GM10266 (cell line): ENCODE data around the gene PRLH.

Source experiments
- DNase-seq: peaks from one replicate; pipeline ENCODE4 v3.0.0; 2012; ENCODE audit errors: extremely low spot score
- TF ChIP-seq, protein P1 (sequence below): IDR thresholded peaks from 2 replicates; pipeline ENCODE4 v1.5.1; 2012; ENCODE audit warnings: mild to moderate bottlenecking, low read depth; ENCODE audit not compliant: control insufficient read depth, insufficient read depth; ENCODE audit errors: missing control alignments

Gene PRLH

DNA sequence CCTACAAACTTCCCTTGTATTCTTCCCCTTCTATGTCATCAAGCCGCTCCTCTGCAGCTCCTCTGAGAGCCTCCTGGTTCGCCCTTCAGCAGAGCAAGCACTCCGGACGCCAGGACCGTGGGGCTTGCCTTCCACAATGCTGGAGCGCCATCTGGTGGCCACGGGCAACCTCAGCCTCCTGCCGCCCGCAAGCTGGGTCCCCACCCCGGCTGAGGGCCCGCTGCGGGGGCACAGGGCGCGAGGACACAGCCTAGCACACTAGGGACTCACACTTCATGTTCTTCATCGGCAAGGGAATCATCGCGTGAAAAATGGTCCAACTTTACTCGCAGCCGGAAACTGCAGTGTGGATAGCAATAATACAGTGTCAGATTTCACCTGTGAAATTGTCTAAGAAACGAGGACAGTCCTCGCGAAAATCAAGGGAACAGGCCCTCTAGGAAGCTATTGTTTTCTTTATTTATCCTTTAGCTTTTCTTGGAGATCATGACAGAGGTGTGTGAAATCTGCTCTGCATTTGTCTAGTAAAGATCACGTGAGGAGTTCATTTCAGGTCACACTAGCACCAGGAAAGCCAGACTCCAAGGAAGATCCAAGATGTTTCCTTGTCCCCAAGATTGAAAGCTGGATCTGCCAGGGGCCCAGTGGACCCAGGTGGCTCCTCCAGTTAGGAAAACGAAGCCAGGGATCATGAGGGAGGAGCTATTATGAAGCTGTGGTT, 5.8 kb downstream of the PRLH start:
- TF ChIP-seq, protein P1, sequence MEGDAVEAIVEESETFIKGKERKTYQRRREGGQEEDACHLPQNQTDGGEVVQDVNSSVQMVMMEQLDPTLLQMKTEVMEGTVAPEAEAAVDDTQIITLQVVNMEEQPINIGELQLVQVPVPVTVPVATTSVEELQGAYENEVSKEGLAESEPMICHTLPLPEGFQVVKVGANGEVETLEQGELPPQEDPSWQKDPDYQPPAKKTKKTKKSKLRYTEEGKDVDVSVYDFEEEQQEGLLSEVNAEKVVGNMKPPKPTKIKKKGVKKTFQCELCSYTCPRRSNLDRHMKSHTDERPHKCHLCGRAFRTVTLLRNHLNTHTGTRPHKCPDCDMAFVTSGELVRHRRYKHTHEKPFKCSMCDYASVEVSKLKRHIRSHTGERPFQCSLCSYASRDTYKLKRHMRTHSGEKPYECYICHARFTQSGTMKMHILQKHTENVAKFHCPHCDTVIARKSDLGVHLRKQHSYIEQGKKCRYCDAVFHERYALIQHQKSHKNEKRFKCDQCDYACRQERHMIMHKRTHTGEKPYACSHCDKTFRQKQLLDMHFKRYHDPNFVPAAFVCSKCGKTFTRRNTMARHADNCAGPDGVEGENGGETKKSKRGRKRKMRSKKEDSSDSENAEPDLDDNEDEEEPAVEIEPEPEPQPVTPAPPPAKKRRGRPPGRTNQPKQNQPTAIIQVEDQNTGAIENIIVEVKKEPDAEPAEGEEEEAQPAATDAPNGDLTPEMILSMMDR = peak; percentile 96

DNA sequence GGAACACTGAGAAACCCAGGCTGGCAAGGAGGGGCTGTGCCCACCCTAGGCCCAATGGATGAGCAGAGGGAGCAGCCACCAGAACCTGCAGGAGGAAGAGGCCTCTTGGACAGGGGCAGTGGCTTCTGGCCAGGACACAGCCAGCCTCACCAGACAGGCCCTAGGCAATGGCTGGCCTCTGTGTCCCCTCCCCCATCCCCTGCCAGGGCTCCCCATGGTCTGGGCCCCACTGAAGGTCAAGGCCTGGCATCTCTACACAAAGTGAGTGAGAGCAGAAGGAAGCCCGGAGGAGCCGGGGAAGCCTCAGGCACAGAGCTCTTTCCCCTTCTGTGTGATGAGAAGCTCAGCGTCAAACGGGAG, 6.3 kb downstream of the PRLH start:
- DNase-seq = no peak
- TF ChIP-seq, protein P1 = no peak

More for the DNA sequence above, 5.8 kb downstream of the PRLH start:
- peak; percentile 92 for DNase-seq

DNA sequence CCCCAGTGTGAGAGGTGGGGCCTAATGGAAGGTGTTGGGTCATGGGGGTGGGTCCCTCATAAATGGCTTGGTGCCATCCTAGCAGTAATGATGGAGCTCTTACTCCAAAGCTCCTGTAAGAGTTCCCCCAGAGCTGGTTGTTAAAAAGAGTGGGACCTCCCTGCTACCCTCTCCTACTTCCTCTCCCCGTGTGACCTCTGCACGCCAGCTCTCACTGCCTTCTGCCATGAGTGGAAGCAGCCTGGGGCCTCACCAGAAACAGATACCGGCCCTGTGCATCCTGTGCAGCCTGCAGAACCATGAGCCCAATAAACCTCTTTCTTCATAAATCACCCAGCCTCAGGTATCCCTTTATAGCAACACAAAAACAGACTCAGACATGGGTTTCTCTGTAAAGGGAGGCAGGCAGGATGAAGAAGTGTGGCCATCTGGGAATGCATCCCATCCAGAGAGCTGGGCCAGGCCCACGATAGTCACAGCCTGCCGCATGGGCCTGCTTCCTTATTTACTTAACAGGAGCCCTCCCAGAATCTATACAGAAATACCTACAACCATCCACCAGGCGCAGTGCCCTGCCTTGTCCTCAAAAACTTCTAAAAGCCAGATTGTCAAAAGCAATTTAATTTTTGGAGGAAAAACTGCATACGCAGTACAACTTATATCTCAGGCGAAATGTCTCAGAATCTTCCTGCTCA, 7.5 kb downstream of the PRLH start:
- TF ChIP-seq, protein P1 = no peak
- DNase-seq = no peak

DNA sequence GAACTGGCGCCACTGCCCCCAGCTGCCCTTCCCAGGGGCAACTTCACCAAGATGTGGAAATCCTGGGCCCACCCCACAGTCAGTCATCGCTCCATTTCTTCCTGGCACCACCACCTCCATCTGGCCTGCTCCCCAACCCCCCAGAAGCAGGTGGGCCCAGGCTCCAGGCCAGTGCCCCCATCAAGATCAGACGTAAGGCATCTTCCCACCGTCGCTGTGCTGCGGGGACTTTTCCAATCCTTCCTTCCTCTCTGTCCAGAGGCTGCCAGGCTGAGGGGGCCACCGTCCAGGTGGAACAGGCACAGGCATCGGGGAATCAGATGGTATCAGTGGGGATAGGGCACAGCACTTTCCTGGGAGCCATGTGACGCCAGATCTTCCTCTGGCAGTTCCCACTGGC, 8.1 kb downstream of the PRLH start:
- TF ChIP-seq, protein P1 = no peak
- DNase-seq = no peak

DNA sequence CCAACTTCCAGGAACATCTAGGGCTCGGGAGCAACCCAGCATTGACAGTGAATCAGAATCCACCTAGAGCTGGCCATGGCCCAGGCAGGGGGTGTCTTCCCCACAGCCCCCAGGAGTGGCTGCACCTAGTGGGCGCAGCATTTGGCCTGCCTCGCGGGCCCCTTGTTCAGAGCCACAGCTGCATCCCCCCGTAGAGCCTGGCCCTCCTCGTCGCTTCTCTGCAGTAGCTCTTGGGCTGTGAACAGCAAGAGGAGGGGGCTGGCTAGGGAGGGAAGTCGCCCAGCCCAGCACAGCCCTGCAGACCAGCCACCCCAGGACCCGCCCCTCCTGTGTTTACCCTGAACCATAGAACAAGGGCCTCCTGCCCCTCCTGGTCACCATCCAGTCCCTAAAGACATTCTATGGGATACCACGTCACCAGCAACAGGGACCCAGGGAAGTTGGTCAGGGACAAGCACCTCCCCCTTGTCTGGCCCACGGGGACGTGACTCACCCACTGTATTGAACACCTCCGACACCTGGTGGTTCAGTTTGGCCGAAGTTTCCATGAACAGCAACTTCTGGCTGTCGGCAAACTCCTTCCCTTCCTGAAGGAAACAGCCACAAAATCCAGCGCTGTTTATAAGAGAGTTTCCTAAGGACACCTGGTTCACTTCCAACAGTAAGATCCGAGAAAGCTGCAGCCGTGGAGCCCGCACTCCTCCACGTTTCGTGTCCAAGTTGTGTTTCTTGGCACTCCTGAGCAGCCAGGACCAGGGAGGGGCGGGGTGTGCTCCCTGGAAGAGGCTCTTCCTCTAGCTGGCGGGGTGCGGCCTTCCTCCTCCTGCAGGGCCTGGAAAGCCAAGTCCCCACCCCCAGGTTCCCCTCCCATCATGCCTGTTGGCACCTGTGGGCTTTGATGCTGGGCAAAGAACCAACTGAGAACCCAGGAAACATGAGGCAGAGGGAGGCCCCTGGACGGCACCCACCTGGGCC, 8.8 kb downstream of the PRLH start:
- TF ChIP-seq, protein P1 = no peak

DNA sequence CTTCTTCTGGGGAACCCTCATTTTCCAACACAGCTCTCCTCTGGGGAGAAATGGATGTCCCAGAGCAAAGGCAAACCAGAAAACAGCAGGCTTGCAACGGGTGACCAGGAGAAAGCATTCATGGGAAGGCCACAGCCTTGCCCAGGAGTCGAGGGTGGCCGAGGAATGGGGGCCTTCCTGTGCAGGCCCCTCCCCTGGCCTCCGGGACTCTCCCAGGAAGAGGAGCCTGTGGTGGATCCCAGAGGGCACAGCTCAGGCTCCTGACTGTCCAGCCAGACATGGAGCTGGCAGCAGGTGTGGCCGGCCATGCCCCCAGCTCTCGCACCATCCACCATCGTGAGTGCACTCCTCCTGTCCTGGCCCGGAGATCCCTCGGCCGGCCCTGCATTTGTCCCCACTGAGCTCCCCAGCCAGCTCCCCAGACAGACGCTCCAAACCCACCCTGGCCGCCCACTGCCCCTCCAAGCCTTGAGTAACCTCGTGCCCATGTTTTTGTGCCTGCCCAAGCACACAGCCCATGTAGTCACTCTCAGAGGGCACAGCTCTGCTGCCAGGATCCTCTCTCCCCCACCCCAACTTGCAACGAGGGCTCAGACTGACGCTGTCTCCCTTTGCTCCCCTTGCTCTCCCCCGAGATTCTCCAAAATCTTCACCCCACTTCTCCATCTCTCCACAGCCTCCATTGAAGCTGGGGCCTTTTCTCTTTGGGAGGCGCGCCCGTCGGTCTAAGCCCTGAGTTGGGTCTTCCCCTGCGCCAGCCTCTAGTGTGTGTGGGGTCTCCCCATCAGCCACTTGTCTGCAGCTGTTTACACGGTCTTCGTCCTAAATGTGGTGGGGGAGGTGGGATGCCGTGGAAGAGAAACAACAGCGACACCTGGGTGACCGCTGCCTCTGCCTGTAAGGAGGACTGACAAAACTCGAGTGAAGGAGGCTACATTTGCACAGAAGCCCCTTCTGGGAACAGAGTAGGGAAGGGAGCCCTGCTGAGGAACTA, 9.8 kb downstream of the PRLH start:
- TF ChIP-seq, protein P1 = no peak
- no peak for DNase-seq

More for the DNA sequence above, 8.8 kb downstream of the PRLH start:
- DNase-seq = no peak
